Liver (tissue), 9 donors: ENCODE data around the gene EWSR1. TPM values are rescaled to one million over a fixed set of nuclear protein-coding genes. Genes with fewer than 3 reads are reported as not detected.

Experiments
- DNase-seq: peaks from one replicate; pipeline ENCODE4 v3.0.0-alpha.2; 2017; ENCODE audit warnings: low spot score
- H3K27ac ChIP-seq, 2 donors: one replicate each; pipeline ENCODE4 v1.7.0; 2013; ENCODE audit warnings: inconsistent platforms in 2 of 2, low read length in 2 of 2, control low read depth in 1 of 2, low read depth in 1 of 2, mild to moderate bottlenecking in 1 of 2
- H3K27me3 ChIP-seq, 4 donors: one replicate each; pipeline versions ENCODE4 v1.6.1 to v1.7.0; 2013; ENCODE audit warnings: low read length in 3 of 4, inconsistent platforms in 1 of 4, mild to moderate bottlenecking in 1 of 4, moderate library complexity in 1 of 4; ENCODE audit not compliant: control insufficient read depth in 4 of 4, insufficient read depth in 4 of 4
- H3K36me3 ChIP-seq, 4 donors: one replicate each; pipeline versions ENCODE4 v1.6.1 to v1.7.0; 2013; ENCODE audit warnings: low read length in 3 of 4, mild to moderate bottlenecking in 3 of 4, low read depth in 1 of 4, moderate library complexity in 1 of 4; ENCODE audit not compliant: control insufficient read depth in 4 of 4, insufficient read depth in 3 of 4
- H3K4me1 ChIP-seq, 4 donors: one replicate each; pipeline versions ENCODE4 v1.6.1 to v1.7.0; 2013; ENCODE audit warnings: low read length in 3 of 4, mild to moderate bottlenecking in 3 of 4, moderate library complexity in 1 of 4; ENCODE audit not compliant: control insufficient read depth in 4 of 4, insufficient read depth in 4 of 4
- H3K4me3 ChIP-seq, 3 donors: one replicate each; pipeline versions ENCODE4 v1.6.1 to v1.7.0; 2013; ENCODE audit warnings: low read length in 3 of 3, control low read depth in 1 of 3, low read depth in 1 of 3, mild to moderate bottlenecking in 1 of 3
- H3K9ac ChIP-seq, 2 donors: one replicate each; pipeline ENCODE4 v1.7.0; 2013; ENCODE audit warnings: low read length in 2 of 2, mild to moderate bottlenecking in 2 of 2, moderate library complexity in 2 of 2, control low read depth in 1 of 2, low read depth in 1 of 2
- H3K9me3 ChIP-seq, 4 donors: one replicate each; pipeline versions ENCODE4 v1.6.1 to v1.7.0; 2013; ENCODE audit warnings: low read length in 3 of 4; ENCODE audit not compliant: control insufficient read depth in 4 of 4
- EGR1 ChIP-seq, 2 donors: IDR thresholded peaks; 2 replicates each; pipeline ENCODE4 v1.6.1; 2016 to 2018; ENCODE audit warnings: antibody characterized with exemption in 2 of 2, low read depth in 2 of 2
- FOXA1 ChIP-seq: IDR thresholded peaks from 2 replicates; pipeline ENCODE4 v1.6.1; 2016; ENCODE audit warnings: antibody characterized with exemption
- FOXA2 ChIP-seq: IDR thresholded peaks from 2 replicates; pipeline ENCODE4 v1.6.1; 2016; ENCODE audit warnings: antibody characterized with exemption
- GABPA ChIP-seq, 2 donors: IDR thresholded peaks in 1 of 2; conservative IDR thresholded peaks in 1 of 2; 2 replicates each; pipeline ENCODE4 v1.6.1; 2016; ENCODE audit warnings: antibody characterized with exemption in 2 of 2, mild to moderate bottlenecking in 1 of 2, moderate library complexity in 1 of 2
- HNF4G ChIP-seq: IDR thresholded peaks from 2 replicates; pipeline ENCODE4 v1.6.1; 2016; ENCODE audit warnings: antibody characterized with exemption
- JUND ChIP-seq, 2 donors: IDR thresholded peaks; 2 replicates each; pipeline ENCODE4 v1.6.1; 2016; ENCODE audit warnings: antibody characterized with exemption in 2 of 2
- NR2F2 ChIP-seq: IDR thresholded peaks from 2 replicates; pipeline ENCODE4 v1.6.1; 2016; ENCODE audit warnings: antibody characterized with exemption
- RAD21 ChIP-seq, 2 donors: IDR thresholded peaks; 2 replicates each; pipeline ENCODE4 v1.6.1; 2016; ENCODE audit warnings: antibody characterized with exemption in 2 of 2, mild to moderate bottlenecking in 2 of 2
- SP1 ChIP-seq: IDR thresholded peaks from 2 replicates; pipeline ENCODE4 v1.6.1; 2018; ENCODE audit warnings: antibody characterized with exemption, mild to moderate bottlenecking
- TAF1 ChIP-seq: conservative IDR thresholded peaks from 2 replicates; pipeline ENCODE4 v1.6.1; 2016; ENCODE audit warnings: antibody characterized with exemption, mild to moderate bottlenecking
- YY1 ChIP-seq: IDR thresholded peaks from 2 replicates; pipeline ENCODE4 v1.6.1; 2016; ENCODE audit warnings: antibody characterized with exemption, mild to moderate bottlenecking
- WGBS: extraction: QIAGEN DNeasy Blood & Tissue Kit; methylation state at CpG from one replicate; pipeline ENCODE4 v1.1.7; 2013; 5-methylcytosine and 5-hydroxymethylcytosine counted together
- polyA plus RNA-seq, 2 donors: library from polyadenylated mRNA; stranded (reverse) in 1 of 2; unstranded in 1 of 2; fragments of 200-250 nt in 1 of 2; fragments of >200 nt in 1 of 2; fragmentation: Nextera tagmentation in 1 of 2; extraction: Ambion mirVana in 1 of 2; gene quantifications; one replicate each; pipeline versions ENCODE4 v1.2.1 to v1.2.3, GENCODE V29; 2013 to 2015
- total RNA-seq, 2 donors: library from RNA; depleted of rRNA; stranded (reverse); fragments of >200 nt; gene quantifications; one replicate each; pipeline ENCODE4 v1.2.3, GENCODE V29; 2014
- TF ChIP-seq, protein P1 (sequence below): fragments of 150-350 bp; IDR thresholded peaks from 2 replicates; pipeline ENCODE4 v1.5.1; 2017; ENCODE audit warnings: improper control_type of control experiment, low read depth, low read length; ENCODE audit not compliant: missing input control
- TF ChIP-seq, protein P2 (sequence below): IDR thresholded peaks from 2 replicates; pipeline ENCODE4 v1.6.1; 2016; ENCODE audit warnings: antibody characterized with exemption
- TF ChIP-seq, protein P3 (sequence below): IDR thresholded peaks from 2 replicates; pipeline ENCODE4 v1.6.1; 2016; ENCODE audit warnings: antibody characterized with exemption, mild to moderate bottlenecking
- TF ChIP-seq, protein P4 (sequence below): IDR thresholded peaks from 2 replicates; pipeline ENCODE4 v1.6.1; 2016; ENCODE audit warnings: antibody characterized with exemption
- donor health status: healthy.
- donor health status: healthy.
- donor health status: healthy.
- donor health status: healthy.
- donor health status: healthy.

EWSR1 gene
- total and polyA plus RNA-seq, 4 donors, result 64.8 to 134 (median 78.3) TPM

DNA sequence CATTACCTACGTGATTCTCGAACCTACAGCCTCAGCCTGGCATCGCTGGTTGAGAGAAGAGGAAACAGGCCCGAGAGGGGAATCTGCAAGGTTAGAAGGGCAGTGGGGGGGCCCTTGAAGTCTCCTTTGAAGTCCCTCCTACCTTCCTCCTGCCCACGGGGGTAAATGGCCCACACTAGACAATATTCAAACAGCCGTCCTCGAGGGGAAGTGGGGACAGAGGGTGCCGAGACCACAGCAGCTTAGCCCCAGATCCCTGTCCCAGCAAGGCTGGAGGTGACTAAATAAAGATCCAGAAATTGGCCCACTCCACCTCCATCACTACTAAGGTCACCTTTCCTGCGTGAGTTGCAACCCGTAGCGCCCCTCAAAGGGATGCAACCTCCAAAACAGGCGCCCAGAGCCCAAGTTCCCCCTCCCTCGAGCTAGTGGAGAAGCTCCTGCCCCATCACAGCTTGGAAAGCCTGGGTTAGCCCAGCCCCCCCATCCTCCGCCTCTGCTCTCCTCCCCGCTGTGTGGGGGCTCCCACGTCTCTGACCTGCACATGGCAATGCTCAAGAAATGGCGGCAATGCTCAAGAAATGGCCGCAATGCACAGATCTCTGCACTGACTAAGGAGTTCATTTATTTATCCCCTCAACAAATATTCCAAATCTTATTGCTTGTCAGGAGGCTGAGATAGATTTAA is 48.2 kb downstream of the EWSR1 start:
- peaks cover 2 to 23% (median 14%) of the 10 kb centered on the region in 4 donors for H3K4me1 ChIP-seq
- H3K4me3 ChIP-seq, result no peak overlapping the region
- H3K9ac ChIP-seq, result no peak overlapping the region
- H3K27ac ChIP-seq, result no peak overlapping the region
- TF ChIP-seq YY1, result no peak
- no peak for TF ChIP-seq SP1
- no peak for TF ChIP-seq EGR1 (IDR thresholded peaks at IDR 0.05; ENCODE audit: low read depth in 2 of 2)
- no peak for TF ChIP-seq FOXA2
- TF ChIP-seq, protein P1, sequence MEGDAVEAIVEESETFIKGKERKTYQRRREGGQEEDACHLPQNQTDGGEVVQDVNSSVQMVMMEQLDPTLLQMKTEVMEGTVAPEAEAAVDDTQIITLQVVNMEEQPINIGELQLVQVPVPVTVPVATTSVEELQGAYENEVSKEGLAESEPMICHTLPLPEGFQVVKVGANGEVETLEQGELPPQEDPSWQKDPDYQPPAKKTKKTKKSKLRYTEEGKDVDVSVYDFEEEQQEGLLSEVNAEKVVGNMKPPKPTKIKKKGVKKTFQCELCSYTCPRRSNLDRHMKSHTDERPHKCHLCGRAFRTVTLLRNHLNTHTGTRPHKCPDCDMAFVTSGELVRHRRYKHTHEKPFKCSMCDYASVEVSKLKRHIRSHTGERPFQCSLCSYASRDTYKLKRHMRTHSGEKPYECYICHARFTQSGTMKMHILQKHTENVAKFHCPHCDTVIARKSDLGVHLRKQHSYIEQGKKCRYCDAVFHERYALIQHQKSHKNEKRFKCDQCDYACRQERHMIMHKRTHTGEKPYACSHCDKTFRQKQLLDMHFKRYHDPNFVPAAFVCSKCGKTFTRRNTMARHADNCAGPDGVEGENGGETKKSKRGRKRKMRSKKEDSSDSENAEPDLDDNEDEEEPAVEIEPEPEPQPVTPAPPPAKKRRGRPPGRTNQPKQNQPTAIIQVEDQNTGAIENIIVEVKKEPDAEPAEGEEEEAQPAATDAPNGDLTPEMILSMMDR, result no peak
- no peak for TF ChIP-seq JUND (IDR thresholded peaks at IDR 0.05)
- TF ChIP-seq, protein P2, sequence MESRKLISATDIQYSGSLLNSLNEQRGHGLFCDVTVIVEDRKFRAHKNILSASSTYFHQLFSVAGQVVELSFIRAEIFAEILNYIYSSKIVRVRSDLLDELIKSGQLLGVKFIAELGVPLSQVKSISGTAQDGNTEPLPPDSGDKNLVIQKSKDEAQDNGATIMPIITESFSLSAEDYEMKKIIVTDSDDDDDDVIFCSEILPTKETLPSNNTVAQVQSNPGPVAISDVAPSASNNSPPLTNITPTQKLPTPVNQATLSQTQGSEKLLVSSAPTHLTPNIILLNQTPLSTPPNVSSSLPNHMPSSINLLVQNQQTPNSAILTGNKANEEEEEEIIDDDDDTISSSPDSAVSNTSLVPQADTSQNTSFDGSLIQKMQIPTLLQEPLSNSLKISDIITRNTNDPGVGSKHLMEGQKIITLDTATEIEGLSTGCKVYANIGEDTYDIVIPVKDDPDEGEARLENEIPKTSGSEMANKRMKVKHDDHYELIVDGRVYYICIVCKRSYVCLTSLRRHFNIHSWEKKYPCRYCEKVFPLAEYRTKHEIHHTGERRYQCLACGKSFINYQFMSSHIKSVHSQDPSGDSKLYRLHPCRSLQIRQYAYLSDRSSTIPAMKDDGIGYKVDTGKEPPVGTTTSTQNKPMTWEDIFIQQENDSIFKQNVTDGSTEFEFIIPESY, result no peak
- no peak for TF ChIP-seq FOXA1
- TF ChIP-seq, protein P3, sequence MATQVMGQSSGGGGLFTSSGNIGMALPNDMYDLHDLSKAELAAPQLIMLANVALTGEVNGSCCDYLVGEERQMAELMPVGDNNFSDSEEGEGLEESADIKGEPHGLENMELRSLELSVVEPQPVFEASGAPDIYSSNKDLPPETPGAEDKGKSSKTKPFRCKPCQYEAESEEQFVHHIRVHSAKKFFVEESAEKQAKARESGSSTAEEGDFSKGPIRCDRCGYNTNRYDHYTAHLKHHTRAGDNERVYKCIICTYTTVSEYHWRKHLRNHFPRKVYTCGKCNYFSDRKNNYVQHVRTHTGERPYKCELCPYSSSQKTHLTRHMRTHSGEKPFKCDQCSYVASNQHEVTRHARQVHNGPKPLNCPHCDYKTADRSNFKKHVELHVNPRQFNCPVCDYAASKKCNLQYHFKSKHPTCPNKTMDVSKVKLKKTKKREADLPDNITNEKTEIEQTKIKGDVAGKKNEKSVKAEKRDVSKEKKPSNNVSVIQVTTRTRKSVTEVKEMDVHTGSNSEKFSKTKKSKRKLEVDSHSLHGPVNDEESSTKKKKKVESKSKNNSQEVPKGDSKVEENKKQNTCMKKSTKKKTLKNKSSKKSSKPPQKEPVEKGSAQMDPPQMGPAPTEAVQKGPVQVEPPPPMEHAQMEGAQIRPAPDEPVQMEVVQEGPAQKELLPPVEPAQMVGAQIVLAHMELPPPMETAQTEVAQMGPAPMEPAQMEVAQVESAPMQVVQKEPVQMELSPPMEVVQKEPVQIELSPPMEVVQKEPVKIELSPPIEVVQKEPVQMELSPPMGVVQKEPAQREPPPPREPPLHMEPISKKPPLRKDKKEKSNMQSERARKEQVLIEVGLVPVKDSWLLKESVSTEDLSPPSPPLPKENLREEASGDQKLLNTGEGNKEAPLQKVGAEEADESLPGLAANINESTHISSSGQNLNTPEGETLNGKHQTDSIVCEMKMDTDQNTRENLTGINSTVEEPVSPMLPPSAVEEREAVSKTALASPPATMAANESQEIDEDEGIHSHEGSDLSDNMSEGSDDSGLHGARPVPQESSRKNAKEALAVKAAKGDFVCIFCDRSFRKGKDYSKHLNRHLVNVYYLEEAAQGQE, result no peak
- no peak for TF ChIP-seq GABPA (IDR thresholded peaks at IDR 0.05 in 1 of 2, conservative IDR thresholded peaks at IDR 0.05 in 1 of 2)
- no peak for TF ChIP-seq RAD21 (IDR thresholded peaks at IDR 0.05)
- TF ChIP-seq NR2F2, result no peak
- TF ChIP-seq, protein P4, sequence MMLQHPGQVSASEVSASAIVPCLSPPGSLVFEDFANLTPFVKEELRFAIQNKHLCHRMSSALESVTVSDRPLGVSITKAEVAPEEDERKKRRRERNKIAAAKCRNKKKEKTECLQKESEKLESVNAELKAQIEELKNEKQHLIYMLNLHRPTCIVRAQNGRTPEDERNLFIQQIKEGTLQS, result no peak
- TF ChIP-seq TAF1, result no peak
- no peak for TF ChIP-seq HNF4G
- H3K27me3 ChIP-seq, result peaks cover 0 to 4% (median 0%) of the 10 kb centered on the region in 4 donors
- 61% methylated on average over 18 of the region's 18 CpGs for WGBS
- no peaks in the 10 kb centered on the region for H3K9me3 ChIP-seq
- no peaks in the 10 kb centered on the region for H3K36me3 ChIP-seq
- DNase-seq, result no peak
